C4-2B (cell line): ENCODE data around the gene GIMAP2.

Experiments used
- ZFX ChIP-seq: fragments of 450-650 bp; IDR thresholded peaks from 2 replicates; pipeline ENCODE4 v1.6.1; 2017
- TF ChIP-seq, protein P1 (sequence below): fragments of 450-650 bp; conservative IDR thresholded peaks from 2 replicates; pipeline ENCODE4 v1.5.1; 2017; ENCODE audit warnings: mild to moderate bottlenecking

DNA sequence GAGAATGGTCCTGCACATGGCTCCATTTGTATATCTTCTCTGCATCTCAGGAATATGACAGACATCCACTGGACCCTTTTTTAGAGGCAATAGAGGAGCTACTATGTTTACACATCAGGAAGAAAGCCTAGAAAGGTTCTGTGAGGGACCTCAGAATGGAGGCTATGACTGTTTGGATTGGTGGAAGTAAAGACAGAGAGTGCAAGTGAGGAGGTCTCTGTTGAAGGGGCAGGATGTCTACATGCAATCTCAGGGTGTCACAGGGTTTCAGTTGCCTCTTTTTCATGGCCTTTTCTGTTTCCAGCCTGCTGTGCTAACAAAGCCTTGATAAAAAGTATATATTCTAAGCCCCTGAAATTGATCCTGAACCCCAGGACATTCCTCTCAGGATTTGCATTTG, 43.7 kb upstream of the GIMAP2 start:
- TF ChIP-seq, protein P1, sequence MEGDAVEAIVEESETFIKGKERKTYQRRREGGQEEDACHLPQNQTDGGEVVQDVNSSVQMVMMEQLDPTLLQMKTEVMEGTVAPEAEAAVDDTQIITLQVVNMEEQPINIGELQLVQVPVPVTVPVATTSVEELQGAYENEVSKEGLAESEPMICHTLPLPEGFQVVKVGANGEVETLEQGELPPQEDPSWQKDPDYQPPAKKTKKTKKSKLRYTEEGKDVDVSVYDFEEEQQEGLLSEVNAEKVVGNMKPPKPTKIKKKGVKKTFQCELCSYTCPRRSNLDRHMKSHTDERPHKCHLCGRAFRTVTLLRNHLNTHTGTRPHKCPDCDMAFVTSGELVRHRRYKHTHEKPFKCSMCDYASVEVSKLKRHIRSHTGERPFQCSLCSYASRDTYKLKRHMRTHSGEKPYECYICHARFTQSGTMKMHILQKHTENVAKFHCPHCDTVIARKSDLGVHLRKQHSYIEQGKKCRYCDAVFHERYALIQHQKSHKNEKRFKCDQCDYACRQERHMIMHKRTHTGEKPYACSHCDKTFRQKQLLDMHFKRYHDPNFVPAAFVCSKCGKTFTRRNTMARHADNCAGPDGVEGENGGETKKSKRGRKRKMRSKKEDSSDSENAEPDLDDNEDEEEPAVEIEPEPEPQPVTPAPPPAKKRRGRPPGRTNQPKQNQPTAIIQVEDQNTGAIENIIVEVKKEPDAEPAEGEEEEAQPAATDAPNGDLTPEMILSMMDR: no peak
- TF ChIP-seq ZFX: no peak
